NCI-H1092 (cell line): ENCODE measurements around the gene GABRG3.

ENCODE experiments used
- DNase-seq: peaks from one replicate; lab custom pipeline; 2025; lab: John Stamatoyannopoulos, UW

Gene GABRG3

GRCh38 chr15:27509014-27509413 is 538.0 kb downstream of the GABRG3 start:
- DNase-seq, result no peak

- DNase-seq, result no peak
Measured at GRCh38 chr15:27512281-27513001, 541.5 kb downstream of the GABRG3 start.

- DNase-seq, result no peak
Measured at GRCh38 chr15:27514526-27514925, 543.5 kb downstream of the GABRG3 start.

- DNase-seq, result no peak
Measured at GRCh38 chr15:27527490-27528067, 556.6 kb downstream of the GABRG3 start.

- DNase-seq, result no peak
Measured at GRCh38 chr15:27529399-27529798, 558.4 kb downstream of the GABRG3 start.

- DNase-seq, result no peak
Measured at GRCh38 chr15:27530994-27531393, 560.0 kb downstream of the GABRG3 start.

GRCh38 chr15:27532358-27532757 is 561.4 kb downstream of the GABRG3 start:
- no peak for DNase-seq

GRCh38 chr15:27535445-27536129 is 564.6 kb downstream of the GABRG3 start:
- DNase-seq, result no peak

GRCh38 chr15:27538325-27538724 is 567.3 kb downstream of the GABRG3 start:
- DNase-seq, result peak; percentile 67

GRCh38 chr15:27541581-27541980 is 570.6 kb downstream of the GABRG3 start:
- DNase-seq, result no peak

GRCh38 chr15:27545494-27546255 is 574.7 kb downstream of the GABRG3 start:
- DNase-seq, result peak; percentile 14

GRCh38 chr15:27549746-27550145 is 578.8 kb downstream of the GABRG3 start:
- no peak for DNase-seq

- DNase-seq, result no peak
Measured at GRCh38 chr15:27550635-27551034, 579.7 kb downstream of the GABRG3 start.

- no peak for DNase-seq
Measured at GRCh38 chr15:27561816-27562215, 590.8 kb downstream of the GABRG3 start.

- no peak for DNase-seq
Measured at GRCh38 chr15:27563765-27564370, 592.9 kb downstream of the GABRG3 start.

- no peak for DNase-seq
Measured at GRCh38 chr15:27564656-27565055, 593.7 kb downstream of the GABRG3 start.

- no peak for DNase-seq
Measured at GRCh38 chr15:27570746-27571145, 599.8 kb downstream of the GABRG3 start.

GRCh38 chr15:27573805-27574485 is 603.0 kb downstream of the GABRG3 start:
- DNase-seq, result no peak

GRCh38 chr15:27574541-27575054 is 603.6 kb downstream of the GABRG3 start:
- no peak for DNase-seq

- no peak for DNase-seq
Measured at GRCh38 chr15:27575521-27575920, 604.5 kb downstream of the GABRG3 start.

- no peak for DNase-seq
Measured at GRCh38 chr15:27576576-27576975, 605.6 kb downstream of the GABRG3 start.
